Hepatic stellate cell (primary cell): ENCODE measurements around the gene ZACN.

Experiments used
- DNase-seq: peaks from one replicate; pipeline ENCODE4 v3.0.0; 2011; ENCODE audit warnings: low spot score

Gene ZACN

DNA sequence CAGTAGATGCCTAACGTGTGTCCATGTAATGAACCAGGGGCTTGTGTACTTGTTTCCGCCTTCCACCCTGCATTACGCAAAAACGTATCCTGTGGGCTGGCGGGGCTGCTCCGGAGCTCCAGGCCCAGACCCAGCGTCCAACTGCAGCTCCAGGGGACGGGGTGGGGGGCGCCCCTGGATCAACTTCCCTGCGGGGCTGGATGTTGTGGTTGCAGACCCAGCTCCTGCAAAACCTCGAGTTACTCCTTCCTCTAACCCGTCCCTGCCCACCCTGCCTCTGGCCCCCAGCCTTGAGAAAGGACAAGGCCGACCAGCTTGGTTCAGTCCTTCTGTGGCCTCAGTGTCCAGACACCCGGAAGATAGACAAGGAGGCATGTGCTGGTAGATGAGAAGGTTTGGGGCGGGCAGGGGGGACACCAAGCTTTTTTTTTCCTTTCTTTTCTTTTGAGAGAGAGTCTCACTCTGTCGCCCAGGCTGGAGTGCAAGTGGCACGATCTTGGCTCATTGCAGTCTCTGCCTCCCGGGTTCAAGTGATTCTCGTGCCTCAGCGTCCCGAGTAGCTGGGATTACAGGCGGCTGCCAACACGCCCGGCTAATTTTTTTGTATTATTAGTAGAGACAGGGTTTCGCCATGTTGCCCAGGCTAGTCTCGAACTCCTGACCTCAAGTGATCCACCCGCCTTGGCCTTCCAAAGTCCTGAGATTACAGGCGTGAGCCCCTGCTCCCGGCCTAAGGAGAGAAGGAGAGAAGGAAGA is 25.3 kb downstream of the ZACN start:
- no peak for DNase-seq

DNA sequence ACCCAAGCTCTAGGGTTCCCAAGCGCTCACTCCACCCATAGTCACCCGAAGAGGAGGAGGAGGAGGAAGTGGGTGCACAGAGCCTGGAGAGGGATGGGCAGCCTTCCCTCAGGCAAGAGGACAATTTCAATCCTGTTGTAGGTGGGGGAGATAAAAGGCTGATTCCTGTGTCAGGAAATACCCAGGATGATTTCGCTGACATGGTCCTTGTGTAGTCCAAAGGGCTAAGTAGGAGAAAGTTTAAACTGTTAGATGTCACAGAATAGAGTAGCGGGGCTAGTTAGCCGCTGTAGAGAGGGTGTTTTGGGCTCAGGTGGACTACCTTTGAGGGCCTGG is 25.9 kb downstream of the ZACN start:
- DNase-seq = no peak

DNA sequence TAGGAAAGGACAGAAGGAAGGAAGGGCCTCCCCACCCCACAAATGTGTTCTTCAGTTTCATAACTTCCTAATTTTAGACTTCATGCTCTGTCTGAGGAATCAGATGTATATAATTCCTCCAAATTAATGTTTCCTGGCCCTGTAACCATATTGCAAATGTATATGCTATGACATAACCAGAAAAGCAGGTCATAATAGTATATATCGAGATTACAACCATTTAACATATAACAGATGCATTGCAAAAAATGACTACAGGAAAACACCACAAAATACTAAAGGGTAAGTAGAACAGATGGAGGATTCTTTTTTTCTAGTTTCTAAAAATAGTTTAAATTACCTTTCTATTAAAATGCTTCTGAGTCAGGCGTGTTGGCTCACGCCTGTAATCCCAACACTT is 27.7 kb downstream of the ZACN start:
- DNase-seq = no peak

DNA sequence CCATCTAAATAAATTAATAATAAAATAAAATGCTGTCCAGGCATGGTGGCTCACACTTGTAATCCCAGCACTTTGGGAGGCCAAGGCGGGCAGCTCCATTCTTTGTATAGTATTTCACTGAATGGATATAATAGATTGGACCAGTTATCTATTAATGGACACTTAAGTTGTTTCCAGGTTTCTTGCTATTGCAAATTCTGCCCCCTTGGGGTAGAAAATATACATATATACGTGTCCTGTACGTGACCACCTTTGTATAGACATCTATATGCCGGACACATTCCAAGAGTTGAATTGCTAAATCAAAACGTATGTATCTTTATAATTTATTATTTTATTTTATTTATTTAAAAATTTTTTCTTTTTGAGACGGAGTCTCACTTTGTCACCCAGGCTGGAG is 28.5 kb downstream of the ZACN start:
- no peak for DNase-seq

DNA sequence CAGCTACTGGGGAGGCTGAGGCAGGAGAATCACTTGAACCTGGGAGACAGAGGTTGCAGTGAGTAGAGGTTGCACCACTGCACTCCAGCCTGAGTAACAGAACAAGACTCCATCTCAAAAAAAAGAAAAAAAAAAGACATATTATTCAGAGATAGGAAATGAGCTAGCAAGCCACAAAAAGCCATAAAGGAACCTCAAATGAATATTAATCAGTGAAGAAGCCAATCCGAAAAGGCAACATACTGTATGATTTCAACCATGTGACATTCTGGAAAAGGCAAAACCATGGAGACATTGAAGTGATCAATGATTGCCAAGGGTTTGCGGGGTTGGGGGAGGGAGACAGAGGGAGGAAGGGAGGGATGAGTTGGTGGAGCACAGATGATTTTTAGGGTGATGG is 33.0 kb downstream of the ZACN start:
- DNase-seq = no peak

DNA sequence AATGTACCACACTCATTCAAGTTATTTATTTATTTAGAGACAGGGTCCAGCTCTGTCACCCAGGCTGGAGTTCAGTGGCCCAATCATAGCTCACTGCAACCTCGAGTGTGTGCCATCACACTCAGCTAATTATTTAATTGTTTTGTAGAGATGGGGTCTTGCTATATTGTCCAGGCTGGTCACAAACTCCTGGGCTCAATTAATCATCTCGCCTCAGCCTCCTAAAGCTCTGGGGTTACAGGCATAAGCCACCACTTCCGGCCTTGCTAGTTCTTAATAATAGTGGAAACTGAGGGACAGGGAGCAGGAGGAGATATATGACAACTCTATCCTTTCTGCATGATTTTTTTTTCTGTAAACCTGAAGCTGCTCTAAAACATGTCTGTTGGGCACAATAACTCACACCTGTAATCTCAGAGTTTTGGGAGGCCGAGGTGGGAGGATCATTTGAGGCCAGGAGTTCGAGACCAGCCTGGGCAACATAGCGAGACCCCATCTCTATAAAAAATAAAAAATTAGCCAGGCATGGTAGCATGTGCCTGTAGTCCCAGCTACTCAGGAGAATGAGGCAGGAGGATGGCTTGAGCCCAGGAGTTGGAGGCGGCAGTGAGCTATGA is 36.3 kb downstream of the ZACN start:
- DNase-seq = no peak

DNA sequence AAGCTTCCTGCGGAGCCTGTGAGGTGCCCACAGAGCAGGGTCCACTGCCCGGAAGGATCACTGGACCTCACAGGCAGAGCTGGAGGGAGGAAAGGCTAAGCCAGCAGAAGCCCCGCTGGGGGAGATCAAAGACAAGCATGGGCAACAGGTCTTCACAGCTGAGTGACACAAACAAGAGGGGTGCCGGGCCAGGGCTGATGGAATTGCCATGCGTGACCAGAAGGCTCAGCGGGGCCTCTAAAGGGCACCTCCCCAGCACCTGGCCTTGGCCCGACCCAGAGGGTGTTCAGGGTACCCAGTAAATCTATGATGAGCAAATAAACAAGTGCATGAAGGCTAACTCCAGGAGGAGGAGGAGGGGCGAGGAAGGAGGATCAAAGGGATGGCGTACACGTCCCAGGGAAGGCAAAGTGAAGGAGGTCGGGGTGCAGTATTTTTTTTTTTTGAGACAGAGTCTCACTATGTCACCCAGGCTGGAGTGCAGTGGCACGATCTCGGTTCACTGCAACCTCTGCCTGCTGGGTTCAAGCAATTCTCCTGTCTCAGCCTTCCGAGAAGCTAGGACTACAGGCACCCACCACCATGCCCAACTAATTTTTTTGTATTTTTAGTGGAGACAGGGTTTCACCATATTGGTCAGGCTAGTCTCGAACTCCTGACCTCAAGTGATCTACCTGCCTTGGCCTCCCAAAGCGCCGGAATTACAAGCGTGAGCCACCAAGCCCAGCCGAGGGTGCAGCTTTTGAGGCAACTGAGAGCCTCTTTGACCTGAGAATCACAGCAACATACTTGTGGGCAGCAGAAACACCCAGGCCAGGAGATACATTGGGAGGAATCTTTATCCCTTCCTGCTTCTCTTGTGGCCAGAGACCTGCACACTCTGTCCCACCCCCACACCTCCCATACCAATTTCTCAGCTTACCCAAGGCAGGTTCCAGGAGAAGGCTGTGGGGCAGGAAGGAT is 40.7 kb downstream of the ZACN start:
- DNase-seq = no peak

DNA sequence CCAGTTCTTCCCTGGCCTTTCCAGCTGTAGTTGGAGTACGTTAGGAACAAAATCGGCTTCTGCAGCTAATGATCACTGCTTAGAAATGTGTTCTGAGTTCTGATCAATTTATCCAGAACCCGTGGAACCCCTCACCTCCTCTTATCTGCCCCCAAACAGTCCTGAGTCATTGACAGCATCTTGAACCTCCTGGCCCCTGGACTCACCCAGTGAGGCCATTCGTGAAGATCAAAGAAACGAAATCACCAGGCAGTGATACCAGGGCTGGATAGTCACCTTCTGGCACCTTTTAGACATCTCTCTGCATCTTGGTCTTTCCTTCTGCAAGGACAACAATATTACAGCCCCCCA is 41.7 kb downstream of the ZACN start:
- no peak for DNase-seq

DNA sequence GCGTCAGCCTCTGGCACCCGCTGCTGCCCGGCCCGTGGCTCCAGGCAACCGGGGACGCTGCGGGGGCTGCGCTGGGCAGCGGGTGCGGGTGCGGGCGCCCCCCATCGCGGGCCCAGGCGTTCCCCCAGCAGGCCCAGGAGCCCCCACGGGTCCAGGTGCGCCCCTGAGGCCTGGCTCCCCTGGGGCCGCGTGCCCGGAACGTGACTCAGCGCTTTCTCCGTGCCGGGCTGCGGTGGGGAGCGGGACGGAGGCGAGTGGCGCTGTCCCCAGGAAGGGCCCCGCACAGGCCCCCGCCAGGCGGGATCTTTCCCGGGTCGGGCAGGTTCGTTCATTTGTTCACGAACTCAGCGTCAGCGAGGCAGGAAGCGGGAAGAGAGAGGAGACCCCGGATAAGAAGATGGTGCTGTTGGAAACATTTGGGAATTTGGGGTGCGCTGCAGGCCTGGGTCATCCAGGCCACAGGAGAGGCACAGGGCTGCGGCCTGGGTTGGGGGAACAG is 43.0 kb downstream of the ZACN start:
- DNase-seq = no peak

DNA sequence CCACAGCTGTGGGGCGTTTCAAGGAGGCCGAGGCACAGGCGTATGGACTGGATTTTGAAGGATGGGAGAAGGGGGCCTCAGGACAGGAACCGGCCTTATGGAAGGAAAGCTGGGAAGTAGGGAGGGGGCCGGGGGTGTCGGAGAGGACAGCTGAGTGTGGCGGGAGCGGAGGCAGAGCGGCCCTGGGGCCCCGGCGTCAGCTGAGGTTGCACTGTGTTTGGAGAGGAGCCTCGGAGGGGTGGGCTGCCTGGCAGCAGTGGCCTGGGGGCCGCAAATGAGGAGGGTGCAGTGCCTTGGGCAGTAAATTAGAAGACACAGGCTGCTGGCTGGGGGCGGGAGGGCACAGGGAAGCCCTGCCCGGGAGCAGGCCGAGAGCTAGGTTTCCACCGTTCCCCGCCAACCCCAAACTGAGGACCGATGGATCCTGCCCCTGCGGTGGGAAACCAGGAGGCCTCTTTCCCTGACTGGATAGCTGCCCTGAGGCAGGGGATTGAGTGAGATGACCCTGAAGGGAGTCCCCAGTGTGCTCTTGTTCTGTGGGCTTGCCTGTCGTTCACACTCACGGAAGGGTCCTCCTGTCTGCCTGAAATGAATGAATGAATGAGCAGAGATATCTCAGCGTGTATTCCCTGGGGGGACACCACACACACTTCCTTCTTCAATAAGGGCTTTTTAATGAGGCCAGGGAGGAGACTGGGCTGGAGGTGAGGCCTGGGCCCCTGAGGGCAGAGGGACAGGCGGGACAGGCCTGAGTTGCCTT is 43.6 kb downstream of the ZACN start:
- DNase-seq = no peak

DNA sequence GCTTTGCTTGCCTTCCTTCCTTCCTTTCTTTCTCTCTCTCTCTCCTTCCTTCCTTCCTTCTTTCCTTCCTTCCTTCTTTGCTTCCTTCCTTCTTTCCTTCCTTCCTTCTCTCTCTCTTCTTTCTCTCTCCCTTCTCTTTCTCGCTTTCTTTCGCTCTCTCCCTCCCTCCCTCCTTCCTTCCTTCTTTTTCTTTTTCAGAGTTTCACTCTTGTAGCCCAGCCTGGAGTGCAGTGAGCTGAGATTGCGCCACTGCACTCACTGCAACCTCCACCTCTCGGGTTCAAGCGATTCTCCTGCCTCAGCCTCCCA is 44.2 kb downstream of the ZACN start:
- no peak for DNase-seq

DNA sequence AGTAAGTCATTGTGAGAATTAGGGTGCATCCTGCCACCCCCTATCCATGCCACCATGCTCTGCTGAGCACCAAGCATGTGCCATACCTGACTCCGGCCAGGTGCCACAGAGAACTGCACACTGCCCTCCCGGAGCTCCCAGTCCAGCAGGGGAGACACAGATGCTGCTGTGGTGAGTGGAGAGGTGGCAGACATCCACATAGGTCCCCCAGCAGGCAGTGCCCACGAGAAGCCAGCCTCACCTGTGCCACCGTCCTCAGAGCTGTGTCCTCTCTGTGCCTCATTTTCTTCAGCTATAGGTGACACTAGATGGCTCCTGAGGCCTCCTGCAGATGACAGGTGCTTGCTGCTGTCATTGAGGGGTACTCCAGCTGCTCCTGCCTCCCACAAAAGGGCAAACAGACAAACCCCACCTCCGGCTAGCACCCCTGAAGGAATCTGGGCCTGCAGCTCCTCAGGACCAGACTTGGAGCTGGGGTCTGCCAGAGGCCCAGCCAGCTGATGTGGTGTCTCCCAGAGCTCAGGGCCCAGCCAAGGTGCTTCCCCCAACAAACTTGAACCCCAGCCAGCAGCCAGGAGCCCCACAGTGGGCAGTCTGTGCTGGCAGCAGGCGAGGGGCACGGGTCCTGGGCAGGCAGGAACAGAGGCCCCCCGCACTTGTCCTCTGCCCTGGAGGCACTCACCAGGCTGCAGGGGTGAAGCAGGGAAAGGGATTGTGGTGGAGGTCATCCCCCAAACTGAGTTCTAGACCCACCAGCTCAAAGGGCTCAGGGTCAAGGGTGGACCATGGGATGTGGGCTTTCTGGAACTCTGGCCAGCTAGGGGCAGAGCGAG is 45.0 kb downstream of the ZACN start:
- DNase-seq = no peak

DNA sequence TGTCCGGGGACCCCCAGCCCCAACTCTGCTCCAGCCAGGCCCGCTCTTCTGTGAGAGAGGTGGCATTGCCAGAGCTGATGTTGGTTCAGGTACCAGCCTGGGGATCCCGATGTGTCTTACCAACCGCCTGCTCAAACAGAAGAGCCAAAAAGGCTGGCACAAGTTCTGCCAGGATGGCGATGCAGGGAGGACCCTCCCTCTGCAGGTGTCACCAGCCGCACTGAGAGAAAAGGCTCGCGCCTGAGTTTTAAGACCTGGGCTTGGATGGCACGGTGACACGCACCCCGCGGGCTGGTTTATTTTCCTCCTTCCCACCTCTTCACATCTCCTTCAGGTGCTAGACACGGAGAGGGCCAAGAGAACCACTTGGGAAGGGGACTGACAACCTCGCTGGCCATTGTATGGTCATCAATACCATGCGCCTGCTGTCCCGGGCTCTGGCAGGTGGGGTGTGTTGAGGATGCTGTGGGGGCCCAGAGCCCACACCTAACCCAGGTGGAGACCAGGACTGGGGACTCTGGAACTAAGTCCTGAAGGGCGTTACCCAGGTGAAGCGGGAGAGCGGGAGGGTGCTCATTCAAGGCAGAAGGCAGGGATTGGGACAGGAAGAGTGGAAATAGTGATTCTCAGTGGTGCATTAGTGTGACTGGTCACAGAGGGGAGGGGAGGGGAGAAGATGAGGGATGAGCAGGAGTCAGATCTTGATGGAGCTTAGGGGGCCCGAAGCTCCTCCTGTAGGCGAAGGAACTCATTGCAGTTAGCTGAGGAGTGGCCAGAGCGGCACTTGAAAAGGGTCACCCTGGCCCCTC is 45.8 kb downstream of the ZACN start:
- no peak for DNase-seq

DNA sequence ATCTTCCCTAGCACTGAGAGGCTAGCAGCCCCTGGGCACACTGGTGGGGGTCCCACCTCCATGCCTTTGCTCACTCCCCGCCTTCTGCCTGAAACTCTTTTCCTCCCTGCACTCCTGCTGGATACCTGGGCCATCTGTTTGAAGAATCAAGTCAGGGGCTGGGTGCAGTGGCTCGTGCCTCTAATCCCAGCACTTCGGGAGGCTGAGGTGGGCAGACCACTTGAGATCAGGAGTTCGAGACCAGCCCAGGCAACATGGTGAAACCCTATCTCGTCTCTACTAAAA is 46.4 kb downstream of the ZACN start:
- no peak for DNase-seq

DNA sequence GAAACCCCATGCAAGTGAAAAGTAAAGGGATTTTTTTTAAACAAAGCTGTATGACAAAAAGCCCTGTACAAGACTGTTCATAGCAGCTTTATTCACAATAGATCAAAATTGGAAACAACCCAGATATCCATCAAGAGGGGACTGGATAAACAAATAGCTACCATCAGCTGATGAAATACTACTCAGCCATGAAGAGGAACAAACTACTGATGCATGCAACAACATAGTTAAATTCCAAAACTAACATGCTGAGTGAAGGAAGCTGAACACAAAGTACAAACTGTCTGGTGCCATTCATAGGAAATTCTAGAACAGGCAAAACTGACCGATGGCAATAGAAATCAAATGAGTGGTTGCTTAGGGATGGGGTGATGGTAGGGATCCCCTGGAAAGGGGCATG is 46.9 kb downstream of the ZACN start:
- no peak for DNase-seq

DNA sequence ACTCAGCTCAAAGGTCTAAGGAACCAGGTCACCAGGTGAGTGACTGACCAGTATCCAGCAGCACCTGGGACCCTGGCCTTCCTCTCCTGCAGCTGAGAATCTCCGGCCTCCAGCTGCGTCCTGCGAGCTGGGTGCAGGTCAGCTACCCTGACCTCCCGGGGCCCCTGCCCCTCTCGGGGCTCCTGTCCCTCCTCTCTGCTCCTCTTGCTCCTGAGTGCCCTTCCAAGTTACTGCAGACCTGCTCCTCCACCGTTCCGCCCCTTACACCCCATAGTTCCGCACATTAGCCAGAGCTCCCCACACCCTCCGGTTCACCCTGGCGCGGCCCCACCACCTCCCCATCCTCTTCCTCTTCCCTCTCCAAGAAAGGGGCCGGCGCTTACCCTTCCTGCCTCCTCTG is 51.5 kb downstream of the ZACN start:
- no peak for DNase-seq

DNA sequence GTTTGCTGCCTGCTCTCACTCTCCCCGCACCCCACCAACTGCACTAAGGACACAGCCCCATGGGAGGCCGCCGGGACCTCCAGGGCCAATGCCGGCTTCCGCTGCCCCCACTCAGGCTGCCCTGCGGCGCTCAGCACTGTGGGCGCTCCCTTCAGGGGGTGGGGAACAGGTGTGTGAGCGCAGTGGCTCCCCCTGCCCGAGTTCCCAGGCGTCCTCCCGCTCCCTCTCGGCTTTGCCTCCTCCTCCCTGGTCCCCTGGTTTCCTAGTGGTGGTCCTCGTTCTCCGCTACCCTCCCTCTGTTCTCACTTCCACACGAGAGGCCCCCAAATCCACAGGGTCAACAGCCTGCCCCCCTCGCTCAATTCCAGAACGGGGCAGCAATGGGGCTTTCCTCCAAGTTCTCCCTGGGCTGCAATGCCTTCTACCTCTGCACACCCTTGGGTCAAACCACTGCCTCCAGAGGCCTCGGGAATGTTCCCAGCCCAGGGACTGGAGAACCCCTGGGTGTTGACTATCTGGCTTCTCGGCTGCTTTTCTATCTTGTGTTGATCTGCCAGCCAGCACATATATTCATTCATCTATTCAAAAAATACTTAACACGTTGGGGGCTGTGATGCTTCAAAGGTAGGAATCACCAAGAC is 52.2 kb downstream of the ZACN start:
- DNase-seq = no peak

DNA sequence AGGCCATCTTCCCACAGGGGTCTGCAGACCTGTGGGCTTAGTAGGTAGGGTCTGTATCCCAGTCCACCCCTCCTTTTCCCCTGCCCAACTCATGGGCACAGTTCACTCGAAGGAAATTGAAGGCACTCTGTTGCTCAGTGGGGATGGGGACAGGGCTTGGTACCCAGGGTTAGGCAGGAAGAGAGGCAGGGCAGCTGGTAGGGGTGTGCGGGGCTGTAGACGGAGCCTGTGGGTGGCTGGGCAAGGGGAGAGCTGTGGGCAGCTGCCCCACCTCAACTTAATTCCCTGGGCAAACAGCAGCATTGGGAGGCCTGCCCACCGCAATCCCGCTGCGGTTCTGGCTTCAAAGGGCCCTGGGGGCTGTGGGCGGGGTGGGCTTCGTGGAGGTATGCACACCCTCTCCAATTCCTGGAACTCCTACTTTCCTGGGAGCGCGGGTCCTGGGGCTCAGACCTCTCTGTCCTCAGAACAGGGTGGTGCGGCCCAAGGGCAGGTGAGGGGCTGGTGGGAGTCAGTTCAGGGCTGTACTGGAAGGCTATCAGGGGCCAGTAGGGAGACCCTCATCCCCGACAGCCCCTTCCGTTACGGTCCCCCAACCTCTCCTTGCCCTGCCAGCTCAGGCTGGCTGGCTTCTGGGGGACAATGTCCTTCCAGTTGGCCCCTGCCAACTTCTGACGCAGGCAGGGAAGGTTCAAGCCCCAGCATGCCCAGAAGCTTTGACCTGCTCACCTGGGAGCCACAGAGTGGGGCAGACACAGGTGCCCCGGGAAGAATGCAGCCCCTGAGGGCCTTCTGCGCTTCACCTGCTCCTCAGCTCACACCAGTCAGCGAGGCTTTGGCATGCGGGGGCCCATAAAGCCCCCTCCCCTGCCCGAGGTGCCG is 53.0 kb downstream of the ZACN start:
- DNase-seq = no peak
